Smooth muscle cell (in vitro differentiated cells): ENCODE measurements around the gene GGT5. TPM values are rescaled to one million over a fixed set of nuclear protein-coding genes. Genes with fewer than 3 reads are reported as not detected.

Experiments
- DNase-seq: peaks from one replicate; lab custom pipeline; 2025; ENCODE audit not compliant: unreplicated experiment; lab: John Stamatoyannopoulos, UW
- H2AFZ ChIP-seq: fragments of 200-600 bp; sonication (generic); 2 replicates; pipeline ENCODE4 v1.6.0; 2016; ENCODE audit warnings: antibody characterized with exemption, low read depth, mild to moderate bottlenecking
- H3F3A ChIP-seq: fragments of 200-600 bp; sonication (generic); 2 replicates; pipeline ENCODE4 v1.6.0; 2017; ENCODE audit warnings: antibody characterized with exemption, low read depth
- H3K27ac ChIP-seq: fragments of 200-600 bp; sonication (generic); 2 replicates; pipeline ENCODE4 v1.5.1; 2016; ENCODE audit warnings: low read depth, mild to moderate bottlenecking
- H3K27me3 ChIP-seq: fragments of 200-600 bp; sonication (generic); 2 replicates; pipeline ENCODE4 v1.6.1; 2016; ENCODE audit warnings: low read depth, mild to moderate bottlenecking
- H3K36me3 ChIP-seq: fragments of 200-600 bp; sonication (generic); 2 replicates; pipeline ENCODE4 v1.5.1; 2016; ENCODE audit warnings: low read depth
- H3K4me1 ChIP-seq: fragments of 200-600 bp; sonication (generic); 2 replicates; pipeline ENCODE4 v1.5.1; 2016; ENCODE audit warnings: low read depth
- H3K4me2 ChIP-seq: fragments of 200-600 bp; sonication (generic); 2 replicates; pipeline ENCODE4 v1.6.0; 2016; ENCODE audit warnings: mild to moderate bottlenecking
- H3K4me3 ChIP-seq: fragments of 200-600 bp; sonication (generic); 2 replicates; pipeline ENCODE4 v1.5.1; 2016; ENCODE audit warnings: mild to moderate bottlenecking
- H3K79me2 ChIP-seq: fragments of 200-600 bp; sonication (generic); 2 replicates; pipeline ENCODE4 v1.6.0; 2016; ENCODE audit warnings: low read depth, mild to moderate bottlenecking
- H3K9ac ChIP-seq: fragments of 200-600 bp; sonication (generic); 2 replicates; pipeline ENCODE4 v1.6.0; 2016; ENCODE audit warnings: low read depth
- H3K9me3 ChIP-seq: fragments of 200-600 bp; sonication (generic); replicated peaks from 2 replicates; pipeline ENCODE4 v1.5.1; 2016; ENCODE audit warnings: low read depth
- H4K20me1 ChIP-seq: fragments of 200-600 bp; sonication (generic); 2 replicates; pipeline ENCODE4 v1.6.0; 2016; ENCODE audit warnings: low read depth
- CTCF ChIP-seq: fragments of 200-600 bp; sonication (generic); IDR thresholded peaks from 2 replicates; pipeline ENCODE4 v1.5.1; 2017; ENCODE audit warnings: borderline replicate concordance, mild to moderate bottlenecking, antibody characterized with exemption; ENCODE audit not compliant: insufficient read depth, poor library complexity, severe bottlenecking
- WGBS: methylation state at CpG from one replicate; pipeline ENCODE4 v1.1.7; 2016; ENCODE audit warnings: low lambda C conversion rate; 5-methylcytosine and 5-hydroxymethylcytosine counted together
- polyA plus RNA-seq: library from polyadenylated mRNA; unstranded; fragments of >200 nt; fragmentation: Nextera tagmentation; extraction: Ambion mirVana; gene quantifications from 2 replicates; pipeline ENCODE4 v1.2.1, GENCODE V29; 2016
- total RNA-seq: library from RNA; depleted of rRNA; stranded (reverse); fragments of >200 nt; gene quantifications from 2 replicates; pipeline ENCODE4 v1.2.3, GENCODE V29; 2014

The GGT5 gene
- total and polyA plus RNA-seq, 2 experiments from 2014 or later, result 3.7 to 12.8 TPM

GRCh38 chr22:24235315-24235714 lies 9.6 kb downstream of the GGT5 start:
- H3K27ac ChIP-seq, result no peak overlapping the region
- no peak overlapping the region for H3K4me3 ChIP-seq
- no peaks in the 10 kb centered on the region for H4K20me1 ChIP-seq
- no peak overlapping the region for H3K9ac ChIP-seq
- H3K27me3 ChIP-seq, result no peaks in the 10 kb centered on the region
- no peak for TF ChIP-seq CTCF
- no peak for DNase-seq
- H3F3A ChIP-seq, result no peaks in the 10 kb centered on the region
- no peaks in the 10 kb centered on the region for H3K36me3 ChIP-seq
- WGBS, result 91% methylated on average over 4 of the region's 4 CpGs
- no peaks in the 10 kb centered on the region for H3K4me1 ChIP-seq
- H3K9me3 ChIP-seq, result no peaks in the 10 kb centered on the region
- no peak overlapping the region for H3K4me2 ChIP-seq
- H3K79me2 ChIP-seq, result no peaks in the 10 kb centered on the region
- H2AFZ ChIP-seq, result no peak overlapping the region

- 96% methylated on average over 14 of the region's 14 CpGs for WGBS
- H3K4me2 ChIP-seq, result no peak overlapping the region
- no peak overlapping the region for H3K4me3 ChIP-seq
- no peak overlapping the region for H3K9ac ChIP-seq
- no peaks in the 10 kb centered on the region for H3K79me2 ChIP-seq
- H3F3A ChIP-seq, result no peaks in the 10 kb centered on the region
- no peak overlapping the region for H3K27ac ChIP-seq
- no peaks in the 10 kb centered on the region for H3K27me3 ChIP-seq
- H3K36me3 ChIP-seq, result no peaks in the 10 kb centered on the region
- no peaks in the 10 kb centered on the region for H3K9me3 ChIP-seq
- DNase-seq, result no peak
- TF ChIP-seq CTCF, result no peak
- H2AFZ ChIP-seq, result no peak overlapping the region
- no peaks in the 10 kb centered on the region for H3K4me1 ChIP-seq
- H4K20me1 ChIP-seq, result no peaks in the 10 kb centered on the region
Observed at GRCh38 chr22:24233816-24234215, 11.1 kb downstream of the GGT5 start.

GRCh38 chr22:24233235-24233634 lies 11.6 kb downstream of the GGT5 start:
- no peaks in the 10 kb centered on the region for H4K20me1 ChIP-seq
- 94% methylated on average over 12 of the region's 13 CpGs for WGBS
- no peak overlapping the region for H3K4me2 ChIP-seq
- no peaks in the 10 kb centered on the region for H3K36me3 ChIP-seq
- no peaks in the 10 kb centered on the region for H3F3A ChIP-seq
- no peaks in the 10 kb centered on the region for H3K9me3 ChIP-seq
- no peaks in the 10 kb centered on the region for H3K4me1 ChIP-seq
- no peak overlapping the region for H2AFZ ChIP-seq
- TF ChIP-seq CTCF, result no peak
- H3K27me3 ChIP-seq, result no peaks in the 10 kb centered on the region
- H3K27ac ChIP-seq, result no peak overlapping the region
- H3K9ac ChIP-seq, result no peak overlapping the region
- no peaks in the 10 kb centered on the region for H3K79me2 ChIP-seq
- H3K4me3 ChIP-seq, result no peak overlapping the region
- no peak for DNase-seq

- no peak overlapping the region for H2AFZ ChIP-seq
- H3K4me1 ChIP-seq, result no peaks in the 10 kb centered on the region
- H3K27me3 ChIP-seq, result no peaks in the 10 kb centered on the region
- DNase-seq, result no peak
- H3K9ac ChIP-seq, result no peak overlapping the region
- H3K9me3 ChIP-seq, result no peaks in the 10 kb centered on the region
- H3K36me3 ChIP-seq, result no peaks in the 10 kb centered on the region
- no peaks in the 10 kb centered on the region for H4K20me1 ChIP-seq
- H3K79me2 ChIP-seq, result no peaks in the 10 kb centered on the region
- H3K27ac ChIP-seq, result no peak overlapping the region
- WGBS, result 99% methylated on average over 15 of the region's 15 CpGs
- H3K4me2 ChIP-seq, result no peak overlapping the region
- no peak for TF ChIP-seq CTCF
- no peaks in the 10 kb centered on the region for H3F3A ChIP-seq
- no peak overlapping the region for H3K4me3 ChIP-seq
Observed at GRCh38 chr22:24232725-24233124, 12.2 kb downstream of the GGT5 start.
